AG04449 (cell line): ENCODE measurements around the gene SLC30A3.
"Not testable (repeated sequence)": the region's sequence is repeated elsewhere in the genome, so short reads cannot be mapped to it uniquely, and the experiment has no call there.

Source experiments
- CTCF ChIA-PET: fragments of 350-600 bp; formaldehyde crosslinking; extraction: SDS; loops from one replicate; lab custom pipeline; 2021; ENCODE audit warnings: antibody characterized with exemption; lab: Yijun Ruan, JAX
- POLR2A ChIA-PET: fragments of 400-600, 350-600 bp; formaldehyde crosslinking; extraction: SDS; loops from one replicate; lab custom pipeline; 2020; ENCODE audit warnings: antibody characterized with exemption, inconsistent platforms; lab: Yijun Ruan, JAX
- DNase-seq: peaks from one replicate; pipeline ENCODE4 v3.0.0-alpha.2; 2010; ENCODE audit warnings: low read depth, low spot score
- H3K4me3 ChIP-seq: 2 replicates; pipeline ENCODE4 v1.5.1; 2011; ENCODE audit warnings: low read depth, mild to moderate bottlenecking, control low read depth, low read length
- CTCF ChIP-seq: IDR thresholded peaks from one replicate; pipeline ENCODE4 v1.5.1; 2011; ENCODE audit warnings: mild to moderate bottlenecking, moderate library complexity, low read length, control low read depth, inconsistent platforms; ENCODE audit not compliant: insufficient read depth; ENCODE audit errors: missing control alignments

Gene SLC30A3

GRCh38 chr2:27281855-27282559 lies 19.2 kb upstream of the SLC30A3 start, which contains the start of gene TRIM54:
TRIM54 (plus strand) TSS chr2:27282429; CDS start chr2:27282732, 303 bp downstream.
- ChIA-PET CTCF (interaction anchor here (1.0 to 10.5 kb wide), 25 partner anchors 9 to 320 kb away, joined by 3 to 206 read pairs (median 13); partner anchors contain the start of genes CAD, KHK, PREB and SLC30A3), POLR2A (interaction anchor here (0.6 to 1.2 kb wide), 2 partner anchors 41 to 155 kb away, joined by 3 read pairs; no protein-coding TSS in a partner anchor)

GRCh38 chr2:27281442-27281841 lies 18.6 kb upstream of the SLC30A3 start:
- TF ChIP-seq CTCF, result no peak
- no peak for DNase-seq
- ChIA-PET CTCF (interaction anchor here (1.0 to 10.5 kb wide), 27 partner anchors 10 to 320 kb away, joined by 3 to 206 read pairs (median 9); partner anchors contain the start of genes CAD, KHK, PREB and SLC30A3), POLR2A (interaction anchor here (0.6 to 1.2 kb wide), 2 partner anchors 42 to 154 kb away, joined by 3 read pairs; no protein-coding TSS in a partner anchor)
- no peak overlapping the region for H3K4me3 ChIP-seq

More at GRCh38 chr2:27281855-27282559, 19.2 kb upstream of the SLC30A3 start, which contains the start of gene TRIM54:
- no peak within 1 kb of the TSS for H3K4me3 ChIP-seq
- DNase-seq, result no peak
- no peak for TF ChIP-seq CTCF

DNA sequence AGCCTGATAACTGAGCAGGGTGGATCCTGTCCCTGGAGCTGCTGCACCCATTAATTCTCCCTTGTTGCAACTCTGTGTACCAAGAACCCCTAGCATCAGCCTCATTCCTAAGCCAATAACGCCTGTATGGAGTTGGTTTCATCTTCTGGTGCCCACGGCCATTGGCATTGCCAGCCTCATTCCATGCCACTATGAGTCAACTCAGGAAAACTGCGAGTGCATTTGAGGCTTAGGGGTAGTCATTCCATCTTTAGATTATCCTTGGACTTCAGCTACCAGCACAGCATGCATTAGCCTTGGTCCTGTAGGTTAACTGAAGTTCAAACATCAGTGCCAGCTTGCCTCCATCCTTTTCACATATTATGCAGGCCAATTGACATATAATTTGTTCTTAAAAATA lies 18.0 kb upstream of the SLC30A3 start:
- CTCF ChIA-PET, result interaction anchor here (1.0 to 10.5 kb wide), 28 partner anchors 9 to 435 kb away, joined by 3 to 206 read pairs (median 8); partner anchors contain the start of genes ATRAID, SLC30A3 and SLC5A6
- TF ChIP-seq CTCF, result no peak
- no peak for DNase-seq
- POLR2A ChIA-PET, result interaction anchor here (0.8 to 1.7 kb wide), 2 partner anchors 12 to 69 kb away, joined by 3 to 7 read pairs; partner anchors contain the start of genes ATRAID and SLC5A6
- no peak overlapping the region for H3K4me3 ChIP-seq

GRCh38 chr2:27278010-27278409 lies 15.2 kb upstream of the SLC30A3 start:
- POLR2A ChIA-PET, result no interaction called here
- no peak overlapping the region for H3K4me3 ChIP-seq
- CTCF ChIA-PET, result interaction anchor here (1.6 to 10.5 kb wide), 5 partner anchors 13 to 177 kb away, joined by 5 to 206 read pairs (median 99); partner anchors contain the start of gene SLC30A3
- no peak for TF ChIP-seq CTCF
- DNase-seq, result no peak

DNA sequence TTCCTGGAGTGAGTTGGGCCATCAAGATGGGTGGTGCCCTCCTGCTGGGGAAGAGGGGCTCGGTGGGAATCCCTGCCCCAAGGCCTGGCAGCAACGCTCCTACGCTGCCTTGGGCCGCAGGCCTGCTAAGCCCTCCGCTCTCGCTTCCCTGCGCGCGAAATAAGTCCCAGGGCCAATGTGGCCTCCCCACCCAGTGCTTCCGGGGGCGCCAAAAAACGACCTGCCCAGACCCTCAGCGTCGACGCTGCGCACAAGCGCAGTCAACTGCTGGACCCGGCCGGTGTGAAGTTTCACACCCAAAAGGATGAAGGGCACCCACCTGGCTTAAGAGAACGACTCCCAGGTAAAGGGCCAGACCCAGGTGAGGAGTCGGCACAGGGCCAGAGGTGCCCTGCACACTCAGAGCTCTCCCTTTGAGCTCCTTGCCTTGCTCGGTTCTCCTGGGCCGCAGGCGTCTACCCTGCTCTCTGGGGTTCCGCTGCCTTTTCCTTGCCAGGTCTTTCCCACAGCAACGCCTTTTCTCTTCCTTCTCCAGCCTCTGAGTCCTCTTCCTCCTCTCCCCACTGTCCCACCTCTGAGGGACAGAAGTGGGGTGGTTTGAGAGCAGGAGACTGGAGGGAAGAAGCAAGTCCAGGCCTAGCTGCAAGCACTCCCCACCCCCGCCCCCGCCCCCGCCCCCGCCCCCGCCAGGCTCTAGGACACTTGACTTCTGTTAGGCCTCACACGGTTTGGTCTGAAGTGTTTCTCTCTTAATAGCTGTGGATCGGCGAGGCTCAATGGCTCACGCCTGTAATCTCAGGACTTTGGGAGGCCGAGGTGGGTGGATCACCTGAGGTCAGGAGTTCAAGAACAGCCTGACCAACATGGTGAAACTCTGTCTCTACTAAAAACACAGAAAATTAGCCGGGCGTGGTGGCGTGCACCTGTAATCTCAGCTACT lies 12.6 kb upstream of the SLC30A3 start, which contains the start of gene DNAJC5G:
TSS of gene DNAJC5G (plus strand) at position 223 of the 940 bp plus-strand sequence. CDS start 1,296 bp downstream, outside the sequence.
- H3K4me3 ChIP-seq, result no peak within 1 kb of the TSS
- no peak for TF ChIP-seq CTCF
- ChIA-PET POLR2A (no interaction called here), CTCF (interaction anchor here (1.1 to 10.5 kb wide), 3 partner anchors 11 to 175 kb away, joined by 3 to 206 read pairs (median 125); partner anchors contain the start of gene SLC30A3)
- no peak for DNase-seq

DNA sequence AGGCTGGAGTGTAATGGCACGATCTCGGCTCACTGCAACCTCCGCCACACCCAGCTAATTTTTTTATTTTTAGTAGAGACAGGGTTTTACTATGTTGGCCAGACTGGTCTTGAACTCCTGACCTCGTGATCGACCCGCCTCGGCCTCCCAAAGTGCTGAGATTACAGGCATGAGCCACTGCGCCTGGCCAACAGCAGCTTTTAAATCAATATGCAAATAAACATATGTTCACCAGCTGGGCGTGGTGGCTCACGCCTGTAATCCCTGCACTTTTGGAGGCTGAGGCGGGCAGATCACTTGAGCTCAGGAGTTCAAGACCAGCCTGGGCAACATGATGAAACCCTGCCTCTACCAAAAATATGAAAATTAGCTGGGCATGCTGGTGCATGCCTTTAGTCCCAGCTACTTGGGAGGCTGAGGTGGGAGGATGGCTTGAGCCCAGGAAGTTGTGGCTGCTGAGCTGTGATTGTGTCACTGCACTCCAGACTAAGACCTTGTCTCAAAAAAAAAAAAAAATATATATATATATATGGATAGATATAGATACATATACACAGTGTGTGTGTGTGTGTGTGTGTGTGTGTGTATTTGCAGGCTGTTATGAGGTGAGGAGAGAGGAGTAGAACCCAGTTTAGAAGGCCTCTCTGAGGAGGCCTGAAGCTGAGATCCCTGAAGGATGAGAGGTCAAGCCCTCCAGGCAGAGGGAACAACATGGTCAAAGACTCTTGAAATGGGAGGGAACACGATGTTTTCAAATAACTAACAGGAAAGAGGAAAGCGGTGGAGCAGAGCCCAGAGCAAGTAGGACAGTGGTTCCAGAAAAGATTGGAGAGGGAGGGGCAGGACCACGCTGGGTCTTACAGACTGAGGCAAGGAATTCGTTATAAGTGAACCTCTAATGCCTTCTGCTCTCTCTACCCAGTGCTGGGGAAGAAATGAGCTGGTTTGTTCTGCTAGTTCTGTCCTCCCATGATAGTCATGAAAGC lies 10.0 kb upstream of the SLC30A3 start:
- POLR2A ChIA-PET, result interaction anchor here (0.7 kb wide), 1 partner anchor 105 kb away, joined by 3 read pairs; no protein-coding TSS in a partner anchor
- CTCF ChIA-PET, result interaction anchor here (0.8 to 5.7 kb wide), 6 partner anchors 8 to 410 kb away, joined by 3 to 75 read pairs (median 12); partner anchors contain the start of gene TRIM54
- not testable (repeated sequence) for H3K4me3 ChIP-seq, DNase-seq
